Endodermal cell (in vitro differentiated cells): ENCODE measurements around the gene ARSJ. TPM values are rescaled to one million over a fixed set of nuclear protein-coding genes. Genes with fewer than 3 reads are reported as not detected.

Source experiments
- DNase-seq: peaks from one replicate; pipeline ENCODE4 v3.0.0-alpha.2; 2017
- H3K27ac ChIP-seq: 2 replicates; pipeline ENCODE4 v1.5.1; 2013; ENCODE audit warnings: mild to moderate bottlenecking, low read depth, low read length, moderate library complexity
- H3K27me3 ChIP-seq: 2 replicates; pipeline ENCODE4 v1.6.1; 2013; ENCODE audit warnings: mild to moderate bottlenecking, low read length, moderate library complexity; ENCODE audit not compliant: insufficient read depth, control insufficient read depth, poor library complexity, severe bottlenecking
- H3K36me3 ChIP-seq: 2 replicates; pipeline ENCODE4 v1.7.0; 2013; ENCODE audit warnings: mild to moderate bottlenecking, low read length, moderate library complexity; ENCODE audit not compliant: control insufficient read depth, insufficient read depth
- H3K4me1 ChIP-seq: one replicate; pipeline ENCODE4 v1.7.0; 2013; ENCODE audit warnings: low read length; ENCODE audit not compliant: control insufficient read depth, insufficient read depth
- H3K4me3 ChIP-seq: 2 replicates; pipeline ENCODE4 v1.5.1; 2013; ENCODE audit warnings: mild to moderate bottlenecking, low read length, moderate library complexity
- H3K9ac ChIP-seq: 2 replicates; pipeline ENCODE4 v1.6.1; 2013; ENCODE audit warnings: mild to moderate bottlenecking, low read length, moderate library complexity; ENCODE audit not compliant: poor library complexity, severe bottlenecking; ENCODE audit errors: extremely low read depth
- H3K9me3 ChIP-seq: 2 replicates; pipeline ENCODE4 v1.6.1; 2013; ENCODE audit warnings: mild to moderate bottlenecking, low read length, moderate library complexity; ENCODE audit not compliant: control insufficient read depth
- H3K27ac Mint-ChIP-seq: 2 replicates; pipeline ENCODE4 v1.8.0; 2020; ENCODE audit warnings: mixed read lengths
- H3K27me3 Mint-ChIP-seq: 2 replicates; pipeline ENCODE4 v1.8.0; 2021; ENCODE audit warnings: mild to moderate bottlenecking, mixed read lengths; ENCODE audit not compliant: insufficient read depth
- H3K36me3 Mint-ChIP-seq: 2 replicates; pipeline ENCODE4 v1.8.0; 2020; ENCODE audit warnings: low read depth, mixed read lengths
- H3K4me1 Mint-ChIP-seq: 2 replicates; pipeline ENCODE4 v1.8.0; 2020; ENCODE audit warnings: mixed read lengths
- H3K4me3 Mint-ChIP-seq: 2 replicates; pipeline ENCODE4 v1.8.0; 2020; ENCODE audit warnings: mild to moderate bottlenecking, moderate library complexity, mixed read lengths
- H3K9me3 Mint-ChIP-seq: 2 replicates; pipeline ENCODE4 v1.8.0; 2020; ENCODE audit warnings: mild to moderate bottlenecking, mixed read lengths
- CTCF ChIP-seq: fragments of 200-600 bp; sonication (generic); conservative IDR thresholded peaks from 2 replicates; pipeline ENCODE4 v1.5.0; 2021; ENCODE audit warnings: antibody characterized with exemption, mild to moderate bottlenecking
- WGBS, 2 experiments: methylation state at CpG; one replicate each; pipeline versions ENCODE4 v1.1.5 to v1.1.7; 2013; ENCODE audit warnings: missing lambda C conversion rate in 2 of 2, mixed read lengths in 1 of 2; ENCODE audit not compliant: insufficient coverage in 1 of 2, insufficient read length in 1 of 2; 5-methylcytosine and 5-hydroxymethylcytosine counted together
- total RNA-seq, 2 donors: library from RNA; stranded (reverse); fragmentation: NEBNext Ultra II Directional in 1 of 2; extraction: Animal tissue kit (Norgen Biotek cat#: 25700) in 1 of 2; gene quantifications; 2 replicates in 1 of 2; 3 replicates in 1 of 2; pipeline ENCODE4 v1.2.1, GENCODE V29; 2021

Gene ARSJ
- total RNA-seq, 2 donors from 2014 or later, result 0.35 to 0.77 TPM

- Mint-ChIP-seq H3K4me3 (no peak overlapping the region), H3K4me1 (no peaks in the 10 kb centered on the region), H3K27me3 (no peaks in the 10 kb centered on the region), H3K36me3 (no peaks in the 10 kb centered on the region), H3K9me3 (no peaks in the 10 kb centered on the region), H3K27ac (no peak overlapping the region)
- Histone ChIP-seq H3K9ac (no peak overlapping the region), H3K36me3 (no peaks in the 10 kb centered on the region), H3K4me1 (no peaks in the 10 kb centered on the region), H3K27ac (no peak overlapping the region), H3K9me3 (no peaks in the 10 kb centered on the region), H3K4me3 (no peak overlapping the region), H3K27me3 (no peaks in the 10 kb centered on the region)
- TF ChIP-seq CTCF, result no peak
- no peak for DNase-seq
- 85 to 94% methylated on average over 1 of the region's 1 CpG for WGBS, 2 experiments
Measured at GRCh38 chr4:113969709-113970334, 9.6 kb downstream of the ARSJ start.

GRCh38 chr4:113968473-113968872, 11.0 kb downstream of the ARSJ start:
- Histone ChIP-seq H3K4me3 (no peak overlapping the region), H3K9me3 (no peaks in the 10 kb centered on the region), H3K4me1 (no peaks in the 10 kb centered on the region), H3K36me3 (no peaks in the 10 kb centered on the region), H3K9ac (no peak overlapping the region), H3K27me3 (no peaks in the 10 kb centered on the region), H3K27ac (no peak overlapping the region)
- no peak for TF ChIP-seq CTCF
- Mint-ChIP-seq H3K36me3 (no peaks in the 10 kb centered on the region), H3K27ac (no peak overlapping the region), H3K4me3 (no peak overlapping the region), H3K9me3 (no peaks in the 10 kb centered on the region), H3K27me3 (no peaks in the 10 kb centered on the region), H3K4me1 (no peaks in the 10 kb centered on the region)
- WGBS, 2 experiments, result 92 to 100% methylated on average over 2 of the region's 2 CpGs
- no peak for DNase-seq

GRCh38 chr4:113967687-113968086, 11.8 kb downstream of the ARSJ start:
- DNase-seq, result no peak
- Histone ChIP-seq H3K27ac (no peak overlapping the region), H3K27me3 (no peaks in the 10 kb centered on the region), H3K9me3 (no peaks in the 10 kb centered on the region), H3K4me1 (no peaks in the 10 kb centered on the region), H3K9ac (no peak overlapping the region), H3K4me3 (no peak overlapping the region), H3K36me3 (no peaks in the 10 kb centered on the region)
- no peak for TF ChIP-seq CTCF
- H3K4me3 Mint-ChIP-seq, result no peak overlapping the region
- H3K36me3 Mint-ChIP-seq, result no peaks in the 10 kb centered on the region
- H3K9me3 Mint-ChIP-seq, result no peaks in the 10 kb centered on the region
- no peaks in the 10 kb centered on the region for H3K4me1 Mint-ChIP-seq
- H3K27ac Mint-ChIP-seq, result no peak overlapping the region
- no peaks in the 10 kb centered on the region for H3K27me3 Mint-ChIP-seq
